Esophagus squamous epithelium (tissue), 4 donors: ENCODE measurements around the gene SIL1.

Experiments used
- POLR2A ChIP-seq, 4 donors: fragments of 450-650 bp; IDR thresholded peaks; one replicate each; pipeline ENCODE4 v1.6.1; 2017; ENCODE audit warnings: antibody characterized with exemption in 4 of 4, mild to moderate bottlenecking in 4 of 4, moderate library complexity in 3 of 4
- TF ChIP-seq, protein P1 (sequence below), 6 experiments: fragments of 450-650 bp in 4 of 6; fragments of 200-600 bp in 2 of 6; sonication (generic) in 2 of 6; IDR thresholded peaks; one replicate each; pipeline ENCODE4 v1.5.1; 2016 to 2019; ENCODE audit warnings: antibody characterized with exemption in 6 of 6, mild to moderate bottlenecking in 4 of 6, moderate library complexity in 4 of 6

DNA sequence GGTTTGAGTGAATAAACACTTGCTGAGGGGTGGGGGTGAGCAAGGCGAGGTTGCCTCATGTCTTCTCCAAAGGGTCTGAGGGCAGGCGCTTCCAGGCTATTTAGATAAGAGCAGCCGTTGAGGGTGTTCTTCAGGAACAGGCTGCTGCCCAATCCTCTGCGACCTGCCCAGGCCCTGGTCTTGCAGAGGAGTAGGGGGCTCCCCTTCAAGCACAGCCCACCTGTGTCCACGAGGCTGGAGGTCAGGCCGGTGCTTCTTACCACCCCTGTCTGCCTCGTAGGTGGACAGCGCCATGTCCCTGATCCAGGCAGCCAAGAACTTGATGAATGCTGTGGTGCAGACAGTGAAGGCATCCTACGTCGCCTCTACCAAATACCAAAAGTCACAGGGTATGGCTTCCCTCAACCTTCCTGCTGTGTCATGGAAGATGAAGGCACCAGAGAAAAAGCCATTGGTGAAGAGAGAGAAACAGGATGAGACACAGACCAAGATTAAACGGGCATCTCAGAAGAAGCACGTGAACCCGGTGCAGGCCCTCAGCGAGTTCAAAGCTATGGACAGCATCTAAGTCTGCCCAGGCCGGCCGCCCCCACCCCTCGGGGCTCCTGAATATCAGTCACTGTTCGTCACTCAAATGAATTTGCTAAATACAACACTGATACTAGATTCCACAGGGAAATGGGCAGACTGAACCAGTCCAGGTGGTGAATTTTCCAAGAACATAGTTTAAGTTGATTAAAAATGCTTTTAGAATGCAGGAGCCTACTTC lies 264.5 kb downstream of the SIL1 start:
- TF ChIP-seq POLR2A (IDR thresholded peaks at IDR 0.05), result no peak
- TF ChIP-seq, protein P1, sequence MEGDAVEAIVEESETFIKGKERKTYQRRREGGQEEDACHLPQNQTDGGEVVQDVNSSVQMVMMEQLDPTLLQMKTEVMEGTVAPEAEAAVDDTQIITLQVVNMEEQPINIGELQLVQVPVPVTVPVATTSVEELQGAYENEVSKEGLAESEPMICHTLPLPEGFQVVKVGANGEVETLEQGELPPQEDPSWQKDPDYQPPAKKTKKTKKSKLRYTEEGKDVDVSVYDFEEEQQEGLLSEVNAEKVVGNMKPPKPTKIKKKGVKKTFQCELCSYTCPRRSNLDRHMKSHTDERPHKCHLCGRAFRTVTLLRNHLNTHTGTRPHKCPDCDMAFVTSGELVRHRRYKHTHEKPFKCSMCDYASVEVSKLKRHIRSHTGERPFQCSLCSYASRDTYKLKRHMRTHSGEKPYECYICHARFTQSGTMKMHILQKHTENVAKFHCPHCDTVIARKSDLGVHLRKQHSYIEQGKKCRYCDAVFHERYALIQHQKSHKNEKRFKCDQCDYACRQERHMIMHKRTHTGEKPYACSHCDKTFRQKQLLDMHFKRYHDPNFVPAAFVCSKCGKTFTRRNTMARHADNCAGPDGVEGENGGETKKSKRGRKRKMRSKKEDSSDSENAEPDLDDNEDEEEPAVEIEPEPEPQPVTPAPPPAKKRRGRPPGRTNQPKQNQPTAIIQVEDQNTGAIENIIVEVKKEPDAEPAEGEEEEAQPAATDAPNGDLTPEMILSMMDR (IDR thresholded peaks at IDR 0.05), result no peak
